Fibroblast of skin of abdomen (primary cell): ENCODE results near the gene ZSWIM5.
"Not testable (repeated sequence)": the region's sequence is repeated elsewhere in the genome, so short reads cannot be mapped to it uniquely, and the experiment has no call there.

ENCODE experiments used
- DNase-seq: peaks from one replicate; pipeline ENCODE4 v3.0.0-alpha.2; 2013

Gene ZSWIM5

DNA sequence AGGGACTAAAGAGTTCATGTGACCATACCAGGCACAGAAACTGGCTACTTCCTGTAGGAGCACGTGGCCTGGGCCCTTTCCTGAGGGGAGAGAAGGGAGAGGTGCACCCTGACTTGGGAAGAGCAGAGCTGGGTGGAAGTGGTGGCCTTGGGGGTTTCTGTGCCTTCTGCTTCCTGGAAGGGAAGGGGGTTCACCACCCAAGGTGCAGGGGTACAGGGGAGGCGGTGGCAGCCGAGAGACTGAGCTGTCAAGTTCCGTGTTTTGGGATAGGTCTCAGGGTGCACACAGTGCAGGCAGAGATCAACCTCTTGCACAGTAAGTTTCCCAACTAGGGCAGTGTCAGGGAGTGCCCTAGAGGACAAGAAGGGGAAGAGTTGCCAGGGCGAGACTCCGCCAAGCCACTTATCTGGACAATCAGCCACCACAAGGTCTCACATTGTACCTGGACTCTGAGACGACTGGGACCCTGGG lies 205.4 kb downstream of the ZSWIM5 start:
- no peak for DNase-seq

- DNase-seq = no peak
These were observed 207.2 kb downstream of the ZSWIM5 start for GRCh38 chr1:44999232-44999631.

- no peak for DNase-seq
These were observed 210.8 kb downstream of the ZSWIM5 start for GRCh38 chr1:44995467-44996238.

- DNase-seq = no peak
These were observed 212.0 kb downstream of the ZSWIM5 start for GRCh38 chr1:44994309-44994898.

DNA sequence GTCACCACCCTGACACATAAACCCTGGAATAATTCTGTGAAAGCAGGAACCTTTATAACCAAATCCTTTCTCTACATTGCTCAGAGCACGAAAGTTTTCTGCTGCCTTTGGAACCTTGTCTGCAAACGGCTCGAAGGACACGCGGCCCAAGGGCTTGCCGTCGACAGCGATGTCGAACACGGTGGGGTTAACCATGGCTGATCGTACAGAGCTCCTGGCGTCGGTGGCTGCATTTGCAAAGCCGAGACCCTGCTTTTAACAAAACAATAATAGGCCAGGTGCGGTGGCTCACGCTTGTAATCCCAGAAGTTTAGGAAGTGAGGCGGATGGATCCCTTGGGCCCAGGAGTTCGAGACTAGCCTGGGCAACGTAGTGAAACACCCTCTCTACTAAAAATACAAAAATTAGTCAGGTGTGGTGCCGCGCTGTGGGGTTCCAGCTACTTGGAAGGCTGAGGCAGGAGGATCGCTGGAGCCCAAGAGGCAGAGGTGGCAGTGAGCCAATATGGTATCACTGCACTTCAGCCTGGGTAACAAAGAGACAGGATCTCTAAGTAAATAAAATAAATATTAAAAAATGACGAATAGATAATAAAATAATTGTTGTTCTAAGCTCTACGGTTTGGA lies 217.8 kb downstream of the ZSWIM5 start:
- no peak for DNase-seq

DNA sequence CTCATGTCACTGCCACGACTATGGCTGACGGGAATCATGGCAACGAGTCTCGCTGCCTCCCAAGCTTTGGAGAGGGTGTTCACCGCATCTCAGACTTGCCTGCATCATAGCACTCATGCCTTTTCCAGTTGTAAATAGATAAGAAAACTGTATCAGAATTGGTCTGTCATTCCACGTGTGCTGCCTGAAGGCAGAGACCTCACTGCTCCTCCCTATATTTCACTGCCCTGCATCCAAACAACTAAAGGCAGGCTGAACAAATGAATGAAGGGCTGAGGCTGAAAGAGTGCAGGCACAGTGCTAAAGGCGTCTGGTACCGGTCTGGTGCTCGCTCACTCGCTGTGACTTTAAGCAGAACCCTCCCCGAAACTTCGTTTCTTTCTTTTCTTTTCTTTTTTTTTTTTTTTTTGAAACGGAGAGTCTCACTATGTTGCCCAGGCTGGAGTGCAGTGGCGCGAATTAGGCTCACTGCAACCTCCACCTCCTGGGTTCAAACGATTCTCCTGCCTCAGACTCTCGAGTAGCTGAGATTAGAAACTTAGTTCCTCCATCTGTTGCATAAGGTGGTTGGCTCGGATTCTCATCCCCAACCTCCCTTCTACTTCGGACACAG lies 220.6 kb downstream of the ZSWIM5 start:
- no peak for DNase-seq

- DNase-seq = not testable (repeated sequence)
These were observed 229.0 kb downstream of the ZSWIM5 start for GRCh38 chr1:44977372-44977771.

DNA sequence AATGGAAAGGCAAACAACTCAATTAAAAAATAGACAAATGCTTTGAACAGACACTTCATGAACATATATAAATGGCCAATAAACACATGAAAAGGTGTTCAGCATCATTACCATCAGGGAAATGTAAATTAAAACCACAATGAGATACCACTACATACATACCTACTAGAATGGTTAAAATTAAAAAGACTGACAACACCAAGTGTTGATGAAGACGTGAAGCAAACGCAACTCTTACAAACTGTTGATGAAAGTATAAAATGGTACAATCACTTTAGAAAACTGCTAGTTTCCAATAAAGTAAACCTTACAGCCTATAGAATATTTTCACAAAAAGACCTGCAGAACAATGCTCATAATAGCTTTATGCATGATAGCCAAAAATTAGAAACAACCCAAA lies 230.2 kb downstream of the ZSWIM5 start:
- DNase-seq = no peak

- no peak for DNase-seq
These were observed 232.8 kb downstream of the ZSWIM5 start for GRCh38 chr1:44973645-44974044.

- DNase-seq = peak; percentile 17
These were observed 236.1 kb downstream of the ZSWIM5 start for GRCh38 chr1:44970317-44970716.
